GM21723 (cell line): ENCODE data around the gene BHLHA9.
"Not testable (repeated sequence)": the region's sequence is repeated elsewhere in the genome, so short reads cannot be mapped to it uniquely, and the experiment has no call there.

Experiments used
- ATAC-seq: cut with Tn5 transposase; IDR thresholded peaks from one replicate; pipeline ENCODE4 v1.9.1; 2021; ENCODE audit warnings: mild to moderate bottlenecking, moderate library complexity; ENCODE audit not compliant: unreplicated experiment

BHLHA9 gene

GRCh38 chr17:1298606-1299005 lies 28.4 kb downstream of the BHLHA9 start:
- no peak for ATAC-seq

- no peak for ATAC-seq
These were observed 29.5 kb downstream of the BHLHA9 start for GRCh38 chr17:1299552-1300370.

- no peak for ATAC-seq
These were observed 30.2 kb downstream of the BHLHA9 start for GRCh38 chr17:1300371-1300905.

- no peak for ATAC-seq
These were observed 31.3 kb downstream of the BHLHA9 start for GRCh38 chr17:1301546-1301945.

GRCh38 chr17:1302761-1303160 lies 32.5 kb downstream of the BHLHA9 start:
- no peak for ATAC-seq

GRCh38 chr17:1304522-1304921 lies 34.3 kb downstream of the BHLHA9 start:
- ATAC-seq = no peak

GRCh38 chr17:1304962-1305563 lies 34.8 kb downstream of the BHLHA9 start:
- ATAC-seq = no peak

- ATAC-seq = not testable (repeated sequence)
These were observed 37.6 kb downstream of the BHLHA9 start for GRCh38 chr17:1307829-1308228.

GRCh38 chr17:1312261-1312870 lies 42.1 kb downstream of the BHLHA9 start:
- ATAC-seq = no peak

- no peak for ATAC-seq
These were observed 43.2 kb downstream of the BHLHA9 start for GRCh38 chr17:1313270-1314005.

GRCh38 chr17:1315409-1315808 lies 45.2 kb downstream of the BHLHA9 start:
- ATAC-seq = no peak

GRCh38 chr17:1315891-1316403 lies 45.7 kb downstream of the BHLHA9 start:
- ATAC-seq = no peak
